HEK293T (cell line): ENCODE measurements around the gene NHERF1.

Source experiments
- CTCF ChIA-PET: fragments of 350-600 bp; formaldehyde crosslinking; extraction: SDS; loops from one replicate; lab custom pipeline; 2021; ENCODE audit warnings: antibody characterized with exemption, inconsistent platforms; lab: Yijun Ruan, JAX
- POLR2A ChIA-PET: fragments of 350-600 bp; formaldehyde crosslinking; extraction: SDS; loops from one replicate; lab custom pipeline; 2020; ENCODE audit warnings: antibody characterized with exemption, inconsistent platforms; lab: Yijun Ruan, JAX
- DNase-seq: peaks from one replicate; pipeline ENCODE4 v3.0.0; 2012; ENCODE audit warnings: mixed read lengths; ENCODE audit errors: extremely low spot score
- ARNT ChIP-seq: fragments of 450-650 bp; IDR thresholded peaks from 2 replicates; pipeline ENCODE4 v1.6.1; 2017; ENCODE audit warnings: mild to moderate bottlenecking
- BHLHE40 ChIP-seq: fragments of 450-650 bp; IDR thresholded peaks from 2 replicates; pipeline ENCODE4 v1.6.1; 2016; ENCODE audit warnings: mild to moderate bottlenecking, moderate library complexity, borderline replicate concordance
- CTBP1 ChIP-seq: fragments of 450-650 bp; IDR thresholded peaks from 2 replicates; pipeline ENCODE4 v1.6.1; 2016; ENCODE audit warnings: borderline replicate concordance
- ELF4 ChIP-seq: fragments of 450-650 bp; IDR thresholded peaks from 2 replicates; pipeline ENCODE4 v1.6.1; 2017; ENCODE audit warnings: antibody characterized with exemption
- FOXA1 ChIP-seq: fragments of 450-650 bp; IDR thresholded peaks from 2 replicates; pipeline ENCODE4 v1.6.1; 2016; ENCODE audit warnings: mild to moderate bottlenecking
- FOXK2 ChIP-seq: fragments of 450-650 bp; IDR thresholded peaks from 2 replicates; pipeline ENCODE4 v1.6.1; 2016; ENCODE audit warnings: mild to moderate bottlenecking
- FOXM1 ChIP-seq: fragments of 450-650 bp; IDR thresholded peaks from 2 replicates; pipeline ENCODE4 v1.6.1; 2017; ENCODE audit warnings: mild to moderate bottlenecking, borderline replicate concordance
- HDGF ChIP-seq: fragments of 450-650 bp; IDR thresholded peaks from 2 replicates; pipeline ENCODE4 v1.6.1; 2017; ENCODE audit warnings: antibody characterized with exemption, borderline replicate concordance
- L3MBTL2 ChIP-seq: fragments of 450-650 bp; conservative IDR thresholded peaks from 2 replicates; pipeline ENCODE4 v1.6.1; 2016; ENCODE audit warnings: mild to moderate bottlenecking
- LEF1 ChIP-seq: fragments of 450-650 bp; IDR thresholded peaks from 2 replicates; pipeline ENCODE4 v1.6.1; 2017; ENCODE audit warnings: mild to moderate bottlenecking, borderline replicate concordance
- NFRKB ChIP-seq: fragments of 450-650 bp; IDR thresholded peaks from 2 replicates; pipeline ENCODE4 v1.6.1; 2016; ENCODE audit warnings: mild to moderate bottlenecking, moderate library complexity
- SP1 ChIP-seq: fragments of 450-650 bp; IDR thresholded peaks from 2 replicates; pipeline ENCODE4 v1.6.1; 2017
- SUZ12 ChIP-seq: fragments of 450-650 bp; IDR thresholded peaks from 2 replicates; pipeline ENCODE4 v1.6.1; 2016; ENCODE audit warnings: mild to moderate bottlenecking
- TARDBP ChIP-seq: fragments of 450-650 bp; IDR thresholded peaks from 2 replicates; pipeline ENCODE4 v1.6.1; 2016
- ZNF384 ChIP-seq: fragments of 450-650 bp; IDR thresholded peaks from 2 replicates; pipeline ENCODE4 v1.6.1; 2016
- TF ChIP-seq, protein P1 (sequence below): fragments of 450-650 bp; IDR thresholded peaks from 2 replicates; pipeline ENCODE4 v1.6.1; 2016

NHERF1 gene

GRCh38 chr17:74729866-74730265, 18.6 kb upstream of the NHERF1 start:
- ChIA-PET CTCF (no interaction called here), POLR2A (no interaction called here)
- no peak for DNase-seq
- TF ChIP-seq CTBP1 (no peak), FOXK2 (no peak), FOXA1 (no peak), L3MBTL2 (no peak), ARNT (no peak), ZNF384 (no peak), ELF4 (no peak), FOXM1 (no peak), SUZ12 (no peak), TARDBP (no peak), BHLHE40 (no peak), HDGF (no peak), SP1 (no peak), LEF1 (no peak), NFRKB (no peak)
- TF ChIP-seq, protein P1, sequence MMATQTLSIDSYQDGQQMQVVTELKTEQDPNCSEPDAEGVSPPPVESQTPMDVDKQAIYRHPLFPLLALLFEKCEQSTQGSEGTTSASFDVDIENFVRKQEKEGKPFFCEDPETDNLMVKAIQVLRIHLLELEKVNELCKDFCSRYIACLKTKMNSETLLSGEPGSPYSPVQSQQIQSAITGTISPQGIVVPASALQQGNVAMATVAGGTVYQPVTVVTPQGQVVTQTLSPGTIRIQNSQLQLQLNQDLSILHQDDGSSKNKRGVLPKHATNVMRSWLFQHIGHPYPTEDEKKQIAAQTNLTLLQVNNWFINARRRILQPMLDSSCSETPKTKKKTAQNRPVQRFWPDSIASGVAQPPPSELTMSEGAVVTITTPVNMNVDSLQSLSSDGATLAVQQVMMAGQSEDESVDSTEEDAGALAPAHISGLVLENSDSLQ = no peak

GRCh38 chr17:74730491-74731346, 17.7 kb upstream of the NHERF1 start:
- CTCF ChIA-PET = no interaction called here
- POLR2A ChIA-PET = no interaction called here
- TF ChIP-seq TARDBP = no peak
- TF ChIP-seq BHLHE40 = no peak
- no peak for TF ChIP-seq NFRKB
- no peak for TF ChIP-seq SP1
- no peak for TF ChIP-seq FOXA1

GRCh38 chr17:74731347-74731605, 17.2 kb upstream of the NHERF1 start:
- ChIA-PET CTCF (no interaction called here), POLR2A (no interaction called here)
- no peak for DNase-seq
- no peak for TF ChIP-seq FOXK2
- TF ChIP-seq SP1 = no peak
- TF ChIP-seq ZNF384 = no peak
- TF ChIP-seq L3MBTL2 = no peak
- TF ChIP-seq SUZ12 = no peak
- no peak for TF ChIP-seq ELF4
- TF ChIP-seq ARNT = no peak
- TF ChIP-seq TARDBP = no peak
- no peak for TF ChIP-seq FOXM1
- no peak for TF ChIP-seq CTBP1
- TF ChIP-seq LEF1 = no peak
- TF ChIP-seq NFRKB = no peak
- no peak for TF ChIP-seq FOXA1
- TF ChIP-seq BHLHE40 = no peak
- TF ChIP-seq HDGF = no peak

More at GRCh38 chr17:74730491-74731346, 17.7 kb upstream of the NHERF1 start:
- no peak for DNase-seq

DNA sequence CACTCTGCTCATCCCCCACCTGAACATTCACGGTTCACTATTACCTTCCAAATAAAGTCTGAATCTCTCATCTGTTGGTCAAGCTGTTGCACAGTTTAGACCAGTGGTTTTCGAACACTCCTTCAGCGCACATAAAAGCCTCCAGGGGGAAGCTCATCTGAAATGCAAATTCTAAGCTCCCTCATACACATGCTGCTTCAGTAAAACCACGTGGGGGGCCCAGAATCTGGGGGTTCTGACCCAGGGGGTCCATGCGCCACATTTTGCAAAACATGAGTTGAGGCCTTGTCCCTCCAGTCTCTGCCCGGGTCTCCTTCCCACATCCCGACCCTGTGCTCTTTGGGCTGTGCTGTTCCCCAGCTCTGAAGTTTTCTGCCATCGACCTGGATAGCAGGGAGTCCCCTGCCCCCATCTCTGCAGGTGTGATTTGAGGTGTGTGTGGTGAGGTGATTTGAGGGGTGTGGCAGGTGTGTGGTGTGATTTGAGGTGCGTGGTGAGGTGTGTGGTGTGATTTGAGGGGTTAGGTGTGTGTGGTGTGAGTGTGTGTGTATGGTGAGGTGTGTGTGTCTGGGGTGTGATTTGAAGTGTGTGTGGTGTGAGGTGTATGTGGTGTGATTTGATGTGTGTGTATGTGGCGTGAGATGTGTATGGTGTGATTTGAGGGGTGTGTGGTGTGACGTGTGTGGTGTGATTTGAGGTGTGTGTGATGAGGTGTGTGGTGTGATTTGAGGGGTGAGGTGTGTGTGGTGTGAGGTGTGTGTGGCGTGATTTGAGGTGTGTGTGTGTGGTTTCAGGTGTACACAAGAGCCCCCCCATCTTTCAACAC, 16.2 kb upstream of the NHERF1 start:
- no peak for DNase-seq
- TF ChIP-seq LEF1 = no peak
- TF ChIP-seq BHLHE40 = no peak
- TF ChIP-seq TARDBP = peak; percentile 67; the same call in 1 of the 2 replicates
- TF ChIP-seq NFRKB = no peak
- TF ChIP-seq ELF4 = no peak
- no peak for TF ChIP-seq ARNT
- CTCF ChIA-PET = no interaction called here
- POLR2A ChIA-PET = no interaction called here

- CTCF ChIA-PET = no interaction called here
- no peak for TF ChIP-seq FOXM1
- no peak for TF ChIP-seq TARDBP
- TF ChIP-seq ARNT = no peak
- no peak for TF ChIP-seq CTBP1
- no peak for TF ChIP-seq SP1
- no peak for TF ChIP-seq L3MBTL2
- no peak for TF ChIP-seq SUZ12
- no peak for TF ChIP-seq ZNF384
- TF ChIP-seq NFRKB = no peak
- DNase-seq = no peak
- POLR2A ChIA-PET = no interaction called here
Measured at GRCh38 chr17:74733365-74734122, 14.9 kb upstream of the NHERF1 start.

DNA sequence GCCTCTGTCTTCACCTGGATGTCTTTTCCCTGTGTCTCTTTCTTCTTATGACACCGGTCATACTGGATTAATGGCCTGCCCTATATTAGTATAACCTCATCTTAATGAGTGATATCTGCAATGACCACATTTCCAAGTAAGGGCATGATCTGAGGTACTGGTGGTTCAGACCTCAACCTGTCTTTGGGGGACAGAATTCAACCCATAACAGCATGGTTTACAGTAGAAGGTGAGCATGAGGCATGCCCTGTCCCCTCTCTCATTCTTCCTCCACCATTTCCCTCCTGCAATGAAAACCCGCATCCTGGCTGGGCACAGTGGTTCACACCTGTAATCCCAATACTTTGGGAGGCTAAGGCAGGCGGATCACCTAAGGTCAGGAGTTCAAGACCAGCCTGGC, 14.2 kb upstream of the NHERF1 start:
- no peak for TF ChIP-seq ZNF384
- TF ChIP-seq FOXA1 = no peak
- no peak for TF ChIP-seq TARDBP
- CTCF ChIA-PET = no interaction called here
- POLR2A ChIA-PET = no interaction called here
- DNase-seq = no peak
